HFF-Myc (cell line): ENCODE measurements around the gene APCDD1.

Experiments used
- DNase-seq: peaks from one replicate; pipeline ENCODE4 v3.0.0-alpha.2; 2011; ENCODE audit warnings: low read depth; ENCODE audit errors: extremely low read depth
- H3K4me3 ChIP-seq: replicated peaks from 2 replicates; pipeline ENCODE4 v1.5.1; 2011; ENCODE audit warnings: low read depth, mild to moderate bottlenecking, control low read depth, low read length
- CTCF ChIP-seq: IDR thresholded peaks from 2 replicates; pipeline ENCODE4 v1.5.1; 2012; ENCODE audit warnings: mild to moderate bottlenecking, low read depth, low read length, control low read depth; ENCODE audit errors: missing control alignments

The APCDD1 gene

GRCh38 chr18:10482985-10483949 is 28.8 kb downstream of the APCDD1 start:
- H3K4me3 ChIP-seq, result no peak overlapping the region
- no peak for TF ChIP-seq CTCF
- no peak for DNase-seq

DNA sequence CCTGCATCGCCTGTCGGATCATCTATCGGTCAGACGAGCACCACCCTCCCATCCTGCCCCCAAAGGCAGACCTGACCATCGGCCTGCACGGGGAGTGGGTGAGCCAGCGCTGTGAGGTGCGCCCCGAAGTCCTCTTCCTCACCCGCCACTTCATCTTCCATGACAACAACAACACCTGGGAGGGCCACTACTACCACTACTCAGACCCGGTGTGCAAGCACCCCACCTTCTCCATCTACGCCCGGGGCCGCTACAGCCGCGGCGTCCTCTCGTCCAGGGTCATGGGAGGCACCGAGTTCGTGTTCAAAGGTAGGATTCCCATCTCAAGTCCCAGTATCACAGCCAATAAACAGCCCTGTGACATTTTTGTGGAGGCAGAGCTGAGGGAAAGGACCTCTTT is 31.0 kb downstream of the APCDD1 start:
- DNase-seq, result no peak
- no peak overlapping the region for H3K4me3 ChIP-seq
- TF ChIP-seq CTCF, result no peak

DNA sequence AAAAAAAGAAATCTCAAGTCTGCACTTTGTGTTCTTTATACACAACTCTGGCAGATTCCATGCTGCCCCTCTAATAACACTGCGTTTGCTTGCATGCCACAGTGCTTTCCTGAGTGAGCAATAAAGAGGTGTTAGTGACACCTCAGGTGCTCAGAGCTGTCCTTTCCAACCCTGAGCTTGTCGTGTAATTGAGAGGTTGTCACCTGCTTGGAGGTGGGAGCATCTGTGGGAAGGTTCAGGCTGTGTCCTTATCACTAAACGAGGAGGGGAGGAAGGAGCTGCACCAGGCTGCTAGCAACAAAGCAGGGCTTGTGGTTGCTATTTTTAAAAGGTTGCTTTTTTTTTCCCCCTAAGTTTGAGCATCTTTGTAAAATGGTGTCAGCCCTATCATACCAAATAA is 31.9 kb downstream of the APCDD1 start:
- no peak overlapping the region for H3K4me3 ChIP-seq
- DNase-seq, result no peak

GRCh38 chr18:10487154-10487553 is 32.7 kb downstream of the APCDD1 start:
- H3K4me3 ChIP-seq, result no peak overlapping the region
- no peak for TF ChIP-seq CTCF
- no peak for DNase-seq

More for the DNA sequence above, 31.9 kb downstream of the APCDD1 start:
- no peak for TF ChIP-seq CTCF

- no peak for DNase-seq
- no peak overlapping the region for H3K4me3 ChIP-seq
- no peak for TF ChIP-seq CTCF
Measured at GRCh38 chr18:10488017-10488416, 33.6 kb downstream of the APCDD1 start.

- no peak overlapping the region for H3K4me3 ChIP-seq
- TF ChIP-seq CTCF, result no peak
- no peak for DNase-seq
Measured at GRCh38 chr18:10490401-10491165, 36.1 kb downstream of the APCDD1 start.
